DOHH2 (cell line): ENCODE data around the gene SKA1.

ENCODE experiments used
- EZH2phosphoT487 ChIP-seq: fragments of 200-600 bp; sonication (generic); IDR thresholded peaks from 2 replicates; pipeline ENCODE4 v1.6.1; 2017; ENCODE audit warnings: borderline replicate concordance, mild to moderate bottlenecking, antibody characterized with exemption, low read length, moderate library complexity, mixed read lengths
- TF ChIP-seq, protein P1 (sequence below): fragments of 200-600 bp; sonication (generic); IDR thresholded peaks from one replicate; pipeline ENCODE4 v1.5.1; 2014; ENCODE audit warnings: antibody characterized with exemption, mild to moderate bottlenecking, low read depth, low read length; ENCODE audit not compliant: poor library complexity, severe bottlenecking

- TF ChIP-seq, protein P1, sequence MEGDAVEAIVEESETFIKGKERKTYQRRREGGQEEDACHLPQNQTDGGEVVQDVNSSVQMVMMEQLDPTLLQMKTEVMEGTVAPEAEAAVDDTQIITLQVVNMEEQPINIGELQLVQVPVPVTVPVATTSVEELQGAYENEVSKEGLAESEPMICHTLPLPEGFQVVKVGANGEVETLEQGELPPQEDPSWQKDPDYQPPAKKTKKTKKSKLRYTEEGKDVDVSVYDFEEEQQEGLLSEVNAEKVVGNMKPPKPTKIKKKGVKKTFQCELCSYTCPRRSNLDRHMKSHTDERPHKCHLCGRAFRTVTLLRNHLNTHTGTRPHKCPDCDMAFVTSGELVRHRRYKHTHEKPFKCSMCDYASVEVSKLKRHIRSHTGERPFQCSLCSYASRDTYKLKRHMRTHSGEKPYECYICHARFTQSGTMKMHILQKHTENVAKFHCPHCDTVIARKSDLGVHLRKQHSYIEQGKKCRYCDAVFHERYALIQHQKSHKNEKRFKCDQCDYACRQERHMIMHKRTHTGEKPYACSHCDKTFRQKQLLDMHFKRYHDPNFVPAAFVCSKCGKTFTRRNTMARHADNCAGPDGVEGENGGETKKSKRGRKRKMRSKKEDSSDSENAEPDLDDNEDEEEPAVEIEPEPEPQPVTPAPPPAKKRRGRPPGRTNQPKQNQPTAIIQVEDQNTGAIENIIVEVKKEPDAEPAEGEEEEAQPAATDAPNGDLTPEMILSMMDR: no peak
- no peak for TF ChIP-seq EZH2phosphoT487
Observed at GRCh38 chr18:50338715-50339114, 36.1 kb upstream of the SKA1 start.
